Kidney (tissue), 14 donors: ENCODE data around the gene NDUFB2. TPM values are rescaled to one million over a fixed set of nuclear protein-coding genes. Genes with fewer than 3 reads are reported as not detected.
"Not testable (repeated sequence)": the region's sequence is repeated elsewhere in the genome, so short reads cannot be mapped to it uniquely, and the experiment has no call there.

Experiments
- DNase-seq, 5 donors: peaks; one replicate each; pipeline ENCODE4 v3.0.0-alpha.2; 2013 to 2020
- FAIRE-seq: peaks from 2 replicates; lab custom pipeline; 2012; peaks lifted over from hg19 to GRCh38; lab: Jason Lieb, UNC
- H3K27ac ChIP-seq, 2 donors: one replicate each; pipeline ENCODE4 v1.7.0; 2013; ENCODE audit warnings: low read depth in 2 of 2, low read length in 2 of 2, inconsistent platforms in 1 of 2
- H3K27me3 ChIP-seq: one replicate; pipeline ENCODE4 v1.7.1; 2013; ENCODE audit warnings: low read length, inconsistent platforms; ENCODE audit not compliant: control insufficient read depth, insufficient read depth
- H3K36me3 ChIP-seq, 3 donors: one replicate each; pipeline versions ENCODE4 v1.7.0 to v1.7.1; 2013; ENCODE audit warnings: low read length in 3 of 3, control low read depth in 1 of 3, inconsistent platforms in 1 of 3; ENCODE audit not compliant: insufficient read depth in 3 of 3, control insufficient read depth in 2 of 3
- H3K4me1 ChIP-seq, 3 donors: one replicate each; pipeline versions ENCODE4 v1.7.0 to v1.7.1; 2013; ENCODE audit warnings: low read length in 3 of 3, inconsistent platforms in 1 of 3, low read depth in 1 of 3; ENCODE audit not compliant: control insufficient read depth in 2 of 3, insufficient read depth in 2 of 3
- H3K4me3 ChIP-seq, 3 donors: one replicate each; pipeline versions ENCODE4 v1.7.0 to v1.8.1; 2013; ENCODE audit warnings: low read length in 3 of 3, control low read depth in 1 of 3, inconsistent platforms in 1 of 3
- H3K9ac ChIP-seq, 3 donors: one replicate each; pipeline versions ENCODE4 v1.7.0 to v1.7.1; 2013; ENCODE audit warnings: low read length in 3 of 3, control low read depth in 1 of 3, inconsistent platforms in 1 of 3
- H3K9me3 ChIP-seq, 3 donors: one replicate each; pipeline versions ENCODE4 v1.7.0 to v1.7.1; 2013; ENCODE audit warnings: low read length in 3 of 3, control low read depth in 1 of 3, inconsistent platforms in 1 of 3; ENCODE audit not compliant: control insufficient read depth in 2 of 3, insufficient read depth in 1 of 3
- CTCF ChIP-seq: IDR thresholded peaks from 3 replicates; pipeline ENCODE4 v1.5.1; 2012; ENCODE audit warnings: mild to moderate bottlenecking, moderate library complexity, borderline replicate concordance; ENCODE audit not compliant: insufficient read depth; ENCODE audit errors: extremely low read depth
- intact Hi-C: fragments of 100-400 bp; cut with DNase I; formaldehyde crosslinking; loops from one replicate; pipeline ENCODE4 v1.11.1; 2022
- polyA plus RNA-seq: library from polyadenylated mRNA; stranded (reverse); fragments of 350-450 nt; fragmentation: Illumina TruSeq; extraction: RNeasy Lipid Tissue Mini Kit (QIAGEN cat#74804); gene quantifications from one replicate; pipeline ENCODE4 v1.2.3, GENCODE V29; 2014; ENCODE audit warnings: low read depth, low replicate concordance; ENCODE audit not compliant: insufficient read depth
- total RNA-seq: library from RNA; stranded (reverse); fragmentation: NEBNext Ultra II Directional; extraction: Animal tissue kit (Norgen Biotek cat#: 25700); gene quantifications from one replicate; pipeline ENCODE4 v1.2.1, GENCODE V29; 2021
- donor health status: control.
- donor health status: control.
- donor health status: control.
- donor health status: control.
- donor health status: control.
- donor health status: DM: yes; HTN: yes; CAD: no.
- donor health status: Normal renal cell carcinoma (clear cell type).

Gene NDUFB2
- total and polyA plus RNA-seq, 2 donors from 2014 or later = 255 to 998 TPM

- Histone ChIP-seq H3K36me3 (peaks cover 0 to 9% (median 3%) of the 10 kb centered on the region in 3 donors), H3K4me3 (no peak overlapping the region), H3K4me1 (peaks cover 0 to 18% (median 0%) of the 10 kb centered on the region in 3 donors), H3K27ac (no peak overlapping the region), H3K27me3 (no peaks in the 10 kb centered on the region), H3K9ac (no peak overlapping the region), H3K9me3 (no peaks in the 10 kb centered on the region)
- no peak for TF ChIP-seq CTCF
- intact Hi-C loops = no loop called here
- DNase-seq = no peak
- FAIRE-seq = no peak
These were observed 20.2 kb upstream of the NDUFB2 start for GRCh38 chr7:140676306-140676705.

GRCh38 chr7:140676956-140677355 lies 19.6 kb upstream of the NDUFB2 start:
- intact Hi-C loops, H3K9ac ChIP-seq, H3K36me3 ChIP-seq, H3K27me3 ChIP-seq, H3K4me3 ChIP-seq, FAIRE-seq, H3K9me3 ChIP-seq, H3K27ac ChIP-seq, DNase-seq: not testable (repeated sequence)
- H3K4me1 ChIP-seq = peaks cover 0 to 18% (median 0%) of the 10 kb centered on the region in 3 donors

DNA sequence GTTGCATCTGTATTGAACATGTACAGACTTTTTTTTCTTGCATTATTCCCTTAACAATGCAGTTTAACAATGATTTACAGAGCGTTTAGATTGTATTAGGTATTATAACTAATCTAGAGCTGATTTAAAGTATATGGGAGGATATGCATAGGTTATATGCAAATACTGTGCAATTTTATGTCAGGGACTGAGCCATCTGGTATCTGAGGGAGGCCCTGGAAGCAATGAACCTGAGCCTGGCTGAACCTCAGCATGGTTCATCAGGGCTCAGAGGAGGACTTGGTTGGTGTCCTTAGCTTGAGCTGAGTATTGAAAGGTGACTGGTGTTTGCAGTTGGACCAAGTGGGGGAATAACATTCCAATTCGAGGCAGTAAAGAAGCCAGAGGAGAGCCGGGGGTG lies 19.0 kb upstream of the NDUFB2 start:
- Histone ChIP-seq H3K27ac (no peak overlapping the region), H3K36me3 (peaks cover 0 to 9% (median 3%) of the 10 kb centered on the region in 3 donors)

More for the DNA sequence above, 19.0 kb upstream of the NDUFB2 start:
- peaks cover 0 to 18% (median 0%) of the 10 kb centered on the region in 3 donors for H3K4me1 ChIP-seq
- no peak overlapping the region for H3K9ac ChIP-seq
- no peak for TF ChIP-seq CTCF
- intact Hi-C loops = no loop called here
- no peaks in the 10 kb centered on the region for H3K27me3 ChIP-seq
- no peak overlapping the region for H3K4me3 ChIP-seq
- FAIRE-seq = no peak
- DNase-seq = no peak
- H3K9me3 ChIP-seq = no peaks in the 10 kb centered on the region
